GM13977 (cell line): Measurements from ENCODE around the gene JMJD6.

ENCODE experiments used
- DNase-seq: peaks from one replicate; pipeline ENCODE4 v3.0.0; 2012; ENCODE audit warnings: low spot score
- CTCF ChIP-seq: IDR thresholded peaks from 2 replicates; pipeline ENCODE4 v1.5.1; 2012; ENCODE audit warnings: mild to moderate bottlenecking, control low read depth; ENCODE audit not compliant: insufficient read depth; ENCODE audit errors: extremely low read depth, missing control alignments
- in situ Hi-C: fragments of 300-500 bp; cut with MboI; formaldehyde crosslinking; loops from one replicate; pipeline ENCODE4 v1.12.0; 2022; ENCODE audit warnings: low sequenced_read_pairs, low pct_unique_long_range_greater_than_20kb, mixed read lengths, inconsistent platforms; ENCODE audit not compliant: unreplicated experiment

Gene JMJD6

GRCh38 chr17:76682296-76682695 lies 44.1 kb downstream of the JMJD6 start:
- no peak for DNase-seq
- TF ChIP-seq CTCF = no peak
- in situ Hi-C loops = loop anchor here (10.0 kb wide), 1 partner anchor 157 kb away; no protein-coding TSS in a partner anchor

GRCh38 chr17:76681222-76682137 lies 44.9 kb downstream of the JMJD6 start:
- TF ChIP-seq CTCF = peak; percentile 88
- in situ Hi-C loops = loop anchor here (10.0 kb wide), 1 partner anchor 157 kb away; no protein-coding TSS in a partner anchor
- peak; percentile 79 for DNase-seq

GRCh38 chr17:76679239-76679638 lies 47.2 kb downstream of the JMJD6 start:
- no peak for TF ChIP-seq CTCF
- DNase-seq = no peak
- in situ Hi-C loops = no loop called here

GRCh38 chr17:76678330-76678729 lies 48.1 kb downstream of the JMJD6 start:
- no peak for TF ChIP-seq CTCF
- no peak for DNase-seq
- in situ Hi-C loops = no loop called here

- TF ChIP-seq CTCF = no peak
- in situ Hi-C loops = no loop called here
- no peak for DNase-seq
Observed at GRCh38 chr17:76677406-76677805, 49.0 kb downstream of the JMJD6 start.

- no peak for DNase-seq
- in situ Hi-C loops = no loop called here
- no peak for TF ChIP-seq CTCF
Observed at GRCh38 chr17:76676629-76677028, 49.8 kb downstream of the JMJD6 start.

- in situ Hi-C loops = no loop called here
- no peak for DNase-seq
- TF ChIP-seq CTCF = no peak
Observed at GRCh38 chr17:76675648-76676047, 50.8 kb downstream of the JMJD6 start.
